ENCODE data around the gene CDHR3. TPM values are rescaled to one million over a fixed set of nuclear protein-coding genes. Genes with fewer than 3 reads are reported as not detected.

Gene CDHR3
- total RNA-seq, 2 donors from 2014 or later, result 0.71 to 2.2 TPM

GRCh38 chr7:106036004-106036403, 72.9 kb downstream of the CDHR3 start:
- no peaks in the 10 kb centered on the region for H3K27me3 Mint-ChIP-seq
- peaks cover 4% of the 10 kb centered on the region for H3K4me1 Mint-ChIP-seq
- H3K27ac Mint-ChIP-seq, result no peak overlapping the region
- H3K9me3 Mint-ChIP-seq, result no peaks in the 10 kb centered on the region
- no peak for ATAC-seq (replicated peaks)
- no peak overlapping the region for H3K4me3 Mint-ChIP-seq
- H3K36me3 Mint-ChIP-seq (ENCODE audit: low read depth), result no peaks in the 10 kb centered on the region

- no peak for ATAC-seq (replicated peaks)
- Mint-ChIP-seq H3K27me3 (no peaks in the 10 kb centered on the region), H3K27ac (peak overlapping the region; percentile 10)
These were observed 74.6 kb downstream of the CDHR3 start for GRCh38 chr7:106037489-106038176.

DNA sequence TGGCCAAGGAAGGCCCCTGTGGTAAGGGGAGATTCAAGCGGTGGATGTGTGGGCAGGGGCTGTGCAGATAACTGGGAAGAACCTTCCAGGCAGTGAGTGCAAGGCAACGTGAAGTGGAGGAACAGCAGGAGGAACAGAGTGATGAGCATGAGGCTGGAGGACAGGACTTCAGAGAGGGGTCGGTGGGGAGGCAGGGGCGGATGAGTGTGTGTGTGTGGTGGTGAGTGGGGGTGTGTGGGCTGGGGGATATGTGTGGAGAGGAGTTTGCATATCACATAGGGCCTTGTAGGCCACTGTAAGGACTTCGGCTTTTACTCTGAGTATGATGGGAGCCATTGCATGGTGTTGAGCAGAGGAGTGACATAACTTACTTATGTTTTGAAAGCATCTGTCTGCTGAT, 75.2 kb downstream of the CDHR3 start:
- ATAC-seq (replicated peaks), result no peak
- Mint-ChIP-seq H3K9me3 (no peaks in the 10 kb centered on the region), H3K36me3 (ENCODE audit: low read depth) (no peaks in the 10 kb centered on the region), H3K27ac (peak overlapping the region; percentile 10), H3K4me3 (no peak overlapping the region), H3K4me1 (peaks cover 7% of the 10 kb centered on the region), H3K27me3 (no peaks in the 10 kb centered on the region)

More at GRCh38 chr7:106037489-106038176, 74.6 kb downstream of the CDHR3 start:
- H3K36me3 Mint-ChIP-seq (ENCODE audit: low read depth), result no peaks in the 10 kb centered on the region
- no peak overlapping the region for H3K4me3 Mint-ChIP-seq
- H3K4me1 Mint-ChIP-seq, result peaks cover 7% of the 10 kb centered on the region
- H3K9me3 Mint-ChIP-seq, result no peaks in the 10 kb centered on the region

DNA sequence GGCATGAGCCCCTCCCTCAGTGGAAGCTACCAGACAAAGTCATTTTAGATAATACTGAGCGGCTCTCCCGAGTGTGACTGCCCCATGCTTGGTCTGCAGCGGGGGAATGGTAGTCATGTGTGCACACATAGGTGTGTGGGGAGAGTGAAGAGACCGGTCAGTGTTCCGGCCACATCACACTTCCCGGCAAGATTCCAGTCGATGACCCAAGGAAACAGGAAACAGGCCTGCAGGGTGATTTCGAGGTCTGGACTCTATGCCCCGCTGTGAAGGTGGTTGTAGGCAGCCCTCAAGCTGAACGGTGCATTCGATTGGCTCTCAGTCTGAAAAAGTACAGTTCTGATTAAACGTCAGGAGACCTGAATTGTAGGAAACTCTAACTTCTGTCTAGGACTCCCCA, 75.9 kb downstream of the CDHR3 start:
- H3K9me3 Mint-ChIP-seq, result no peaks in the 10 kb centered on the region
- no peaks in the 10 kb centered on the region for H3K27me3 Mint-ChIP-seq
- no peak for ATAC-seq (replicated peaks)
- peaks cover 7% of the 10 kb centered on the region for H3K4me1 Mint-ChIP-seq
- no peaks in the 10 kb centered on the region for H3K36me3 Mint-ChIP-seq (ENCODE audit: low read depth)
- no peak overlapping the region for H3K4me3 Mint-ChIP-seq
- H3K27ac Mint-ChIP-seq, result peak overlapping the region; percentile 10

DNA sequence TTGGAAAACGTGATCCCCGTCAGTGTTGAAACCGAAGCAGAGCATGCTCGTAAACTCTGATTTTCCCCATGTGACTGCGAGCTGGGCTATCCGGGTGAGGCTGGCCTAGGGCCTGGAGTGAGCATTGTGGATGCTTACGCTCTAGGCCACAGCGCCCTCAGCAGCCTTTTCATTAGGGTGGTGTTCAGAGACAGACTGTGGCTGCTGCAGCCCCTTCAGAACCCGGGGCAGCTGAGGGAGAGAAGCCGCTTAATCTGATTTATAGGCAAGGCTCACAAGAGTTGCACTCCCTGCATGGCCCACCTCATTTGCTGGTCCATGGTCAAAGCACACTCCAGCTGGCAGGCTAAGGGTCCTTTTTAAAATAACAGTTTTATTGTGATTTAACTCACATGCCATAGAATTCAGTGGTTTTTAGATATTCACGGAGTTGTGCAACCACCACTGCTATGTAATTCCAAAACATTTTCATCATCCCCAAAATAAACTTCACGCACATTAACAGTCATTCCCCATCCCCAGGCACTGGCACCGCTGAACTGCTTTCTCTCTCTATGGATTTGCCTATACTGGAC, 76.5 kb downstream of the CDHR3 start:
- no peak for ATAC-seq (replicated peaks)
- H3K27ac Mint-ChIP-seq, result no peak overlapping the region
- no peak overlapping the region for H3K4me3 Mint-ChIP-seq
- peaks cover 7% of the 10 kb centered on the region for H3K4me1 Mint-ChIP-seq
- no peaks in the 10 kb centered on the region for H3K36me3 Mint-ChIP-seq (ENCODE audit: low read depth)
- H3K27me3 Mint-ChIP-seq, result peaks cover 2% of the 10 kb centered on the region
- no peaks in the 10 kb centered on the region for H3K9me3 Mint-ChIP-seq

DNA sequence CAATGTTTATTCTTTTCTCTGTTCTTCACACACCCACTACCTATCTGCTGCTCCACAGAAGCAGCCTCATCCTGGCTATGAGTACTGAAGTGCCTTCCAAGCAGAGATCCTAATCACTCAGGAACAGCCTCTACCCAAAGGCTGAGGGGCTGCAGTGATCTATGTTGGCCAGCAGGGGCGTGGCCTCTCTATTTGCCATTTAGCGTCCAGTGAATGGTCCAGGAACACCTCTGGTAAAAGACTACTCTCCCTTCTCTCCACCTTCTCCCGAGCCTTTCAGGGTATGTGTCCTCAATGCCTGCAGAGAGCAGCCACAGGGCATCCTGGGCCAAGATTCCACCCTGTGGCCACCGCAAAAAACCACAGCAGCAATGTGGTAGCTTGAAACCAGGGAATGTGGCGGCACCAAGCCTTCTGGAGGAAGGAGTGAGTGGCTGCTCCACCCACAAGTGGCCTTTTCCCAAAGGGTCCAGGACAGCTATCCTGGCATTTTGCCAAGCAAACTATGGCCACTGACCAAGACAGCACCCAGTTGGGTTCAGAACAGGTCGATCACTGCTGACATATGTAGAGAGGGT, 78.2 kb downstream of the CDHR3 start:
- Mint-ChIP-seq H3K4me1 (peaks cover 7% of the 10 kb centered on the region), H3K27ac (no peak overlapping the region), H3K4me3 (no peak overlapping the region), H3K27me3 (peaks cover 3% of the 10 kb centered on the region), H3K36me3 (ENCODE audit: low read depth) (no peaks in the 10 kb centered on the region), H3K9me3 (no peaks in the 10 kb centered on the region)
- peak; percentile 38 for ATAC-seq (replicated peaks)

- Mint-ChIP-seq H3K4me1 (peaks cover 7% of the 10 kb centered on the region), H3K4me3 (no peak overlapping the region), H3K9me3 (no peaks in the 10 kb centered on the region), H3K27ac (no peak overlapping the region), H3K36me3 (ENCODE audit: low read depth) (no peaks in the 10 kb centered on the region), H3K27me3 (peaks cover 3% of the 10 kb centered on the region)
- ATAC-seq (replicated peaks), result no peak
These were observed 79.1 kb downstream of the CDHR3 start for GRCh38 chr7:106042196-106042611.

GRCh38 chr7:106045139-106045538, 82.1 kb downstream of the CDHR3 start:
- no peaks in the 10 kb centered on the region for H3K9me3 Mint-ChIP-seq
- H3K4me3 Mint-ChIP-seq, result no peak overlapping the region
- peaks cover 4% of the 10 kb centered on the region for H3K4me1 Mint-ChIP-seq
- ATAC-seq (replicated peaks), result no peak
- no peak overlapping the region for H3K27ac Mint-ChIP-seq
- peaks cover 3% of the 10 kb centered on the region for H3K27me3 Mint-ChIP-seq
- H3K36me3 Mint-ChIP-seq (ENCODE audit: low read depth), result no peaks in the 10 kb centered on the region

DNA sequence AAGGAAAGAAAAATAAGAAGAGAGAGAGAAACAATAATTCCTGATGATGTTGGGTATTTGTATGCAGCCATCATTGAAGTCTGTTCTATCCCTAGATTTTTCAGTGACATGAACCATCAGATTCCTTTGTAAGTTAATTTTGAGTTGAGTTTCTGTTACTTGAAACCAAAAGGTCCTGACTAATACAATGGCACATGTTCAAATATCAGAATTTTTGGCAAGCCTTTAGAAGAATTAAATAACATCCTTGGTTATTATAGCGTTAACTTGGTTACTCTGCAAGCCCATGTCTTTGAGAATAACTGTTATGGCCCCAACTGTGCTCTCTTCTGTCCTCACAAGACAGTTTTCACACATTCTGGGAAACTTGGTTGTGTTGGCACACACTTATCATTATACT, 82.5 kb downstream of the CDHR3 start:
- Mint-ChIP-seq H3K4me1 (peaks cover 4% of the 10 kb centered on the region), H3K27ac (no peak overlapping the region), H3K36me3 (ENCODE audit: low read depth) (no peaks in the 10 kb centered on the region)

DNA sequence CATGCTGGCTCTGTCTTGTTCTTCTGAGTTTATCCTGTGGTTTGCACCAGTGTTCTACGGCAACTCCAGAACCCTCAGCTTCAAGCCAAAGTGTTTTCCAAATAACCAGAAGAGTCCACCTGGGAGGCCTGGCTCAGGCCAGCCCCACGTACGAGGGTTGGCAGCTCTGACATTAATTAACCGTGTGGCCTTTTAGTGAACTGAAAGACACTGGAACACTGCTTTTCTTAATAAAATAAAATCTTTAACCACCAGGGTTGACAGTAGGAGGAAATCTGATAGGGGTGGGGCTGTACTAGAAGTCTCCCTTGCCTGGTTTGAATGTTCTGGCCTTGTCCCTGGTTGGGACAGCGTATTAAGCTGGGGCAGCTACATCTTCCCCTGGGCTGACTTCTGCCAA, 84.1 kb downstream of the CDHR3 start:
- Mint-ChIP-seq H3K36me3 (ENCODE audit: low read depth) (no peaks in the 10 kb centered on the region), H3K27ac (no peak overlapping the region), H3K4me3 (no peak overlapping the region), H3K27me3 (peaks cover 6% of the 10 kb centered on the region), H3K4me1 (no peaks in the 10 kb centered on the region), H3K9me3 (no peaks in the 10 kb centered on the region)
- ATAC-seq (replicated peaks), result no peak

More for the DNA sequence above, 82.5 kb downstream of the CDHR3 start:
- H3K27me3 Mint-ChIP-seq, result peaks cover 3% of the 10 kb centered on the region
- no peaks in the 10 kb centered on the region for H3K9me3 Mint-ChIP-seq
- no peak overlapping the region for H3K4me3 Mint-ChIP-seq
- ATAC-seq (replicated peaks), result no peak

DNA sequence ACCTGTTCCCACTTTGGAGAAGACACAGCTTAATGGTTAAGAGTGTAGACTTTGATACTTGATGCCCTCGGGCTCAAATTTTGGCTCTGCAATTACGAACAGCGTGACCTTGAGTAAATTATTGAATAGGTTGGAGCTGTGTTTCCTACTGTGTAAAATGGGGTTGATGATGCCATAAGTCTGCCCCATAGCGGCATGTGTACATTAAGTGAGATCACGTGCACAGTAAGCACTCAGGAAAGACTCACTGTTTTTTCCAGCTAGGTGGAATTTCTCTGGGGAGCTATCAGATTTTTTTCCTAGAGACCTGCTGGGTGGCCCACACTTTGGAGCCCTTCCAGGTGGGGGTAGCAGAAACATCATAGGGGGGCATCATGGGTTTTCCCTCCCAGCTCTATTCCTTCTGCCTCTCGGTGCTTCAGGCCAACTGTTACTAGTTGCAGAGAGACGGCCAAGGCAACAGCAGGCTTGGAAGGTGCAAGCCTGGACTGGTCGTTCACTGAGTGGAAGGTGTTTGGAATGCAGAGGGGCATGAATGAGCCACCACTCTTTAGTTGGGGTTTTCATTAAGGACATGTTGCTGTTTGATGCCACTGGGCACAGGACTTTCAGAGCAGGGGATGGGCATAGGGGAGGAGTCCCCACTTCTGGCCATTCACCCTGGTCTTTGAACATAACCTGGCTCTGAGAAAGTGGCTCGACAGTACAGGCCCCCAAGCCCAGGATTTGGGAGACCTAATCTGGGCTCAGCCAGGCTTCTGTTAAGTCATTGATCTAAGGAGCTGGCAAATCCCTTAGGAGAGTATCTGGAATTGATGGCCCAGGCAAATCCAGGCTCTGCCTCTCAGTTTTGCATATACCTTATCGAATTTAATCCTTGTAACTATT, 85.0 kb downstream of the CDHR3 start:
- H3K36me3 Mint-ChIP-seq (ENCODE audit: low read depth), result no peaks in the 10 kb centered on the region
- no peak overlapping the region for H3K4me3 Mint-ChIP-seq
- no peak for ATAC-seq (replicated peaks)
- no peaks in the 10 kb centered on the region for H3K9me3 Mint-ChIP-seq
- H3K4me1 Mint-ChIP-seq, result no peaks in the 10 kb centered on the region
- no peak overlapping the region for H3K27ac Mint-ChIP-seq
- peaks cover 6% of the 10 kb centered on the region for H3K27me3 Mint-ChIP-seq

- H3K36me3 Mint-ChIP-seq (ENCODE audit: low read depth), result no peaks in the 10 kb centered on the region
- peaks cover 6% of the 10 kb centered on the region for H3K27me3 Mint-ChIP-seq
- no peaks in the 10 kb centered on the region for H3K4me1 Mint-ChIP-seq
- no peak overlapping the region for H3K4me3 Mint-ChIP-seq
- no peak overlapping the region for H3K27ac Mint-ChIP-seq
- no peak for ATAC-seq (replicated peaks)
- H3K9me3 Mint-ChIP-seq, result no peaks in the 10 kb centered on the region
These were observed 85.6 kb downstream of the CDHR3 start for GRCh38 chr7:106048706-106049020.

- no peaks in the 10 kb centered on the region for H3K4me1 Mint-ChIP-seq
- no peak overlapping the region for H3K4me3 Mint-ChIP-seq
- no peak overlapping the region for H3K27ac Mint-ChIP-seq
- peaks cover 6% of the 10 kb centered on the region for H3K27me3 Mint-ChIP-seq
- H3K36me3 Mint-ChIP-seq (ENCODE audit: low read depth), result no peaks in the 10 kb centered on the region
- ATAC-seq (replicated peaks), result no peak
- no peaks in the 10 kb centered on the region for H3K9me3 Mint-ChIP-seq
These were observed 86.2 kb downstream of the CDHR3 start for GRCh38 chr7:106049139-106049752.

DNA sequence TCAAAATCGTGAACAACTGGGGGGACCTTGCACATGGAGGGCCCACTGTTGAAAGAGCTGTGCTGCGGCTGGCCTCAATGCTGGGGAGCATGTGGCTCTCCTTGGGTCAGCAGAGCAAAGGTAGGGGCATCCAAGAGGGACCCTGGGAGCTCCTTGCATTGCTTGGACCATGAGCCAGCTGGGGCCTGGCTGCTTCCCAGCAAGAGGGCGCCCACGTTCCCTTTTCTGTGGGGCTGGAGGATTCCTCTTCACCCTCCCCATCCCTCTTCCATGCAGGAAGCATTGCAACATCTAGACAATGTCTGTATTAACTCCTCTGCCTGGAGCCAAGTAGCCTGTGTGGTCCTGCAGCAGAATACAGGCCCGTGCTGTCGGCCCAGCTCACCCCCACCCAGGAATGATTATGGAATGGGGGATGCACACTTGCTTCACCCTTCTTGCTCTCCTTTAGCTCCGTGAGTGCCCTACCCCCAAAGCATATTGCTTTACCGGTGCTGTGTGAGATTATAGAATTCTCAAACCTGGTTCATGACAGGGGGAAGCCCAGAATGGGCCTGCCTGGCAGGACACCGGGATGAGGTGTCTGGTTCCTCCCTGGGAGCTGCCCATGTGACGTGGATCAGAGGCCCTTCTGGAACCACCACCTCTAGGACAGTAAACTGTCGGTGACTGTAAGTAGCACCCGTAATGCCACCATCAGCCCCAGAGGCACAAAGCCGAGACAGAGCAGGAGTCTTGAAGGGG, 87.1 kb downstream of the CDHR3 start:
- Mint-ChIP-seq H3K27ac (no peak overlapping the region), H3K36me3 (ENCODE audit: low read depth) (no peaks in the 10 kb centered on the region), H3K27me3 (peaks cover 3% of the 10 kb centered on the region), H3K4me1 (no peaks in the 10 kb centered on the region), H3K9me3 (no peaks in the 10 kb centered on the region), H3K4me3 (no peak overlapping the region)
- no peak for ATAC-seq (replicated peaks)
